ENCODE results near the gene ELAC1.

Gene ELAC1

GRCh38 chr18:51020536-51020935, 52.7 kb downstream of the ELAC1 start:
- DNase-seq (ENCODE audit: low read depth), result no peak

GRCh38 chr18:51021226-51021965, 53.6 kb downstream of the ELAC1 start:
- no peak for DNase-seq (ENCODE audit: low read depth)

GRCh38 chr18:51025512-51025911, 57.7 kb downstream of the ELAC1 start:
- no peak for DNase-seq (ENCODE audit: low read depth)

GRCh38 chr18:51028201-51028805, 60.5 kb downstream of the ELAC1 start:
- no peak for DNase-seq (ENCODE audit: low read depth)

- no peak for DNase-seq (ENCODE audit: low read depth)
These were observed 61.5 kb downstream of the ELAC1 start for GRCh38 chr18:51029378-51029693.

- peak; percentile 91 for DNase-seq (ENCODE audit: low read depth)
These were observed 62.1 kb downstream of the ELAC1 start, which contains the start of gene SMAD4 for GRCh38 chr18:51029694-51030536. Gene SMAD4 (plus strand): TSS chr18:51030213. CDS start chr18:51047047, 16,834 bp downstream.

GRCh38 chr18:51030537-51031258, 62.9 kb downstream of the ELAC1 start:
- no peak for DNase-seq (ENCODE audit: low read depth)

- DNase-seq (ENCODE audit: low read depth), result no peak
These were observed 64.4 kb downstream of the ELAC1 start for GRCh38 chr18:51032193-51032592.

- no peak for DNase-seq (ENCODE audit: low read depth)
These were observed 69.4 kb downstream of the ELAC1 start for GRCh38 chr18:51037230-51037629.
